Fibroblast of lung (primary cell): ENCODE measurements around the gene PKP3.

ENCODE experiments used
- EZH2 ChIP-seq: IDR thresholded peaks from 2 replicates; pipeline ENCODE4 v1.5.1; 2012; ENCODE audit warnings: low read length, control low read depth, mild to moderate bottlenecking; ENCODE audit errors: missing control alignments
- TF ChIP-seq, protein P1 (sequence below), 2 donors: IDR thresholded peaks in 1 of 2; conservative IDR thresholded peaks in 1 of 2; 1 replicate in 1 of 2; 2 replicates in 1 of 2; pipeline ENCODE4 v1.5.1; 2011 to 2012; ENCODE audit warnings: low read length in 2 of 2, control low read depth in 1 of 2, inconsistent platforms in 1 of 2, low read depth in 1 of 2, mild to moderate bottlenecking in 1 of 2

DNA sequence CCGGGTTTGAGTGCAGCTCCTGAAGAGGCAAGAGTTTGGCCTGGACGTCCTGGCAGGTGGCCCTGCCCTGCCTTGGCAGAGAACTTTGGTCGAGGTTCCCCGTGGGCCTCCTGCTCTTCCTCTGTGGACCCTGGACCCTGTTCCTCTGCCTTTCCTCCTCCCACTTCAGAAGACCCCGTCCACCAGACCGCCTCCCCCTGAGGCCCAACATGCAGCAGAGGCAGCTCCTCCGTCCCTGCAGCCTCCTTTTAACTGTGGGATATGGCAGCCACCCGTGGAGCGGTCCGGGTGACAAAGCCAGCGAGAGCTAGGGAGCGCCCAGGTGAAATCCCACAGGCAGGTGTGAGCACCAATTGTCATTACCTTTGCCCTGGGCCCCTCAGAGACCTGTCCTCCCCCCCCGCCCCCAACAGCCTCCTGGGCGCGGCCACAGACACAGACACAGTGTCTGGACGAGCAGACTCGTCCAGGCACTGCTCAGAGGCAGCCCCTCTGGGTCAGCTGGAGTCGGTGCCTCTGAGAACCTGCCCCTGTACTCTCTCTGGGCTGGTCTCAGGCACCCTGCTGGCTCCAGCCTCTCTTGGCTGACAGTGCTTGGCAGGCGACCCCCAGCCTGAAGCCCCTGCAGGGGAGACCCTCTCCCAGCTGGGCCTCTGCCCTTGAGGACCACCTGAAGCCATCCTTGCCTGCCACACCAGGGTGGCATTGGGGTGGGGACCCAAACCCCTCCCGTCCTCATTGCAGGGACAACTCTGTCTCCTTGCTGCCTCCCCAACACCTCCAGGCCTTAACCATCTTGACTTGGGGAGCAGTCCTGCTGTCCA is 52.0 kb downstream of the PKP3 start:
- TF ChIP-seq, protein P1, sequence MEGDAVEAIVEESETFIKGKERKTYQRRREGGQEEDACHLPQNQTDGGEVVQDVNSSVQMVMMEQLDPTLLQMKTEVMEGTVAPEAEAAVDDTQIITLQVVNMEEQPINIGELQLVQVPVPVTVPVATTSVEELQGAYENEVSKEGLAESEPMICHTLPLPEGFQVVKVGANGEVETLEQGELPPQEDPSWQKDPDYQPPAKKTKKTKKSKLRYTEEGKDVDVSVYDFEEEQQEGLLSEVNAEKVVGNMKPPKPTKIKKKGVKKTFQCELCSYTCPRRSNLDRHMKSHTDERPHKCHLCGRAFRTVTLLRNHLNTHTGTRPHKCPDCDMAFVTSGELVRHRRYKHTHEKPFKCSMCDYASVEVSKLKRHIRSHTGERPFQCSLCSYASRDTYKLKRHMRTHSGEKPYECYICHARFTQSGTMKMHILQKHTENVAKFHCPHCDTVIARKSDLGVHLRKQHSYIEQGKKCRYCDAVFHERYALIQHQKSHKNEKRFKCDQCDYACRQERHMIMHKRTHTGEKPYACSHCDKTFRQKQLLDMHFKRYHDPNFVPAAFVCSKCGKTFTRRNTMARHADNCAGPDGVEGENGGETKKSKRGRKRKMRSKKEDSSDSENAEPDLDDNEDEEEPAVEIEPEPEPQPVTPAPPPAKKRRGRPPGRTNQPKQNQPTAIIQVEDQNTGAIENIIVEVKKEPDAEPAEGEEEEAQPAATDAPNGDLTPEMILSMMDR (conservative IDR thresholded peaks at IDR 0.05 in 1 of 2, IDR thresholded peaks at IDR 0.05 in 1 of 2; ENCODE audit: low read depth in 1 of 2, low read length in 2 of 2), result no peak
- TF ChIP-seq EZH2, result no peak
